GM18907 (cell line): ENCODE measurements around the gene SLC24A3.

Experiments used
- ATAC-seq: cut with Tn5 transposase; IDR thresholded peaks from one replicate; pipeline ENCODE4 v1.9.1; 2021; ENCODE audit warnings: mild to moderate bottlenecking, moderate library complexity; ENCODE audit not compliant: unreplicated experiment

Gene SLC24A3

DNA sequence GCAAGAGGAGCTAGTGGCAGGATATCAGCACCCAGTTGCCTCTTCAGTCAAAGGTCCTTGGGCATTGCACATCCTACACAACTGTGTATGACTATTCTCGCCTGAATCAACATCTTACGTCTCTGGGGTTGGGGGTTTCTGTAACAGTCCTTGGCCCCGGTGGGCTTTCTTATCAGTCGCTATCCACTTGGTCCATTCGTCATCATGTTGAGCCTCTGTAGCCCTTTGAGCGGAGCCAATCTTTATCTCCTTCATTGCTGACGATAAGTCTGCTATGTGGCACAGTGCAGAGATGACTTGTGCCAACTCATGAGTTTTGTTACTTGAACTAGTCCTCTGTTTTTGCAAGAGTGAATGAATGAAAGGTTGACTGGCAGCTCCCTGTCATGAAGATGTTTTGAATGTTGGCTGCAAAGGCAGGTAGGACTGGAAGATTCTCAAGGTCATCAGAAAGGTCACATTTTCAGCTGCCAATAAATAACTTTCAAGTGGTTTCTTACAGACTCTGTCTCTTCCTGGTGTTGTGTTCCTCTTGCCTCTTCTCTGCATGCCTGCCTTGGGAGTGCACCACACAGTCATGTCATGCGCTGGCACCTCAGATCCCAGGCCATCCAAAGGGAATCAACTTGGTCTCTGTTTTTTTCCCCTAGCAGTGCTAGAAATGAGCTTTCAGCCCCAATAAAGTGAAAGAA is 238.9 kb downstream of the SLC24A3 start:
- no peak for ATAC-seq

GRCh38 chr20:19451923-19452295 is 239.5 kb downstream of the SLC24A3 start:
- no peak for ATAC-seq

GRCh38 chr20:19453410-19453809 is 241.0 kb downstream of the SLC24A3 start:
- no peak for ATAC-seq

- no peak for ATAC-seq
Measured at GRCh38 chr20:19453862-19454261, 241.4 kb downstream of the SLC24A3 start.

DNA sequence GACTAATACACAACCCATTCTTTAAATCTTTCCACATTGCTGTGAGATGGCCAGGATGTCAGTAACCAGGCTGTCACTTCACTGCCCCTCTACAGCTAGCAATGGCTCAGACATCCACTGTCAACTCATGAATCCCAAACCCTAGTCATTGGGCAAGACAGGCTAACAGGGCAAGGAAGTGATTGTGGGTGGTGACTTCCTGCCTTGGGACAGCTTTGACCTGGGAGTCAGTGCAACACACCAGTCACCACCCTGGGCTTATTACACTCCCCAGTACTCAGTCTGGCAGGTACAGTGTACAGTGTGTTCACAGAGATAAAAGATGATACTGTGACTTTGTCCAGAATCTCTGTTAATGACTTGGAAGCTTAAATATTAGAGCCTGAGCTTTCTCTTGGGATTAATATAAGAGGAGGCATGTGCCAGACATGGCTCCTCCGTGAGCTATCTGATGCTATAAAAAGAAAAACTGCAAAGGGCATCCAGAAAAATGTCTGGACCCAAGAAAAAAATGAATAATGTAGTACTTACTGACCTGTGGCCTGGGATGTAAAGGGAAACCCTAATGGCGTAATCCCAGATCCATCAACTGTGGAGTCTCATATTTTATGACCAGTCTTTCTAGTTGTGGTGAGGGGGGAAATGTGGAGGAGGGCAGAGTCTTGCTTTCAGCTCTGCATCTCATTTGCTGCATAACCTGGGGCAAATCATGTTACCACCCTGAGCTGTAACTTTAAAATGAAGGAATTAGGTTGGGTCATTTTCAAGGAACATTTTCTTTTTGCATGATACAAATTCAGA is 244.4 kb downstream of the SLC24A3 start:
- ATAC-seq, result no peak

- ATAC-seq, result no peak
Measured at GRCh38 chr20:19457611-19458010, 245.2 kb downstream of the SLC24A3 start.

DNA sequence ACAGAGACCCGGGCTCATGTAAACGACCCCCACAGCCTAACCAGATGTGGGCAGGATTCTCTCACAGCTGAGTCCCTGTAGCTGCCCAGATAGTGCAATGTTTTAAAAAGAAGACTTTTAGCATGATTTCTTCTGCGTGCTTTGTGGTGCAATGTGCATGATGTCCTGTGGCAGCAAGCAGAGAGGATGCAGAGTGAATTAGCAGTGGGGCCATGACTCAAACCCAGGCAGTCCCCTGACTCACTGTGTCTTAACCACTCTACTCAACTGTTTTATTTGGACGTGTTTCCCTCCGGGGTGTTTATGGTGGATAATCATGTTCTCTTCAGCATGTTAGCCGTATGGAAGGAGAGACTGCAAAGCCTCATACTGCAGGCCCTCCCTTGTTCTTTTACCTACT is 247.9 kb downstream of the SLC24A3 start:
- ATAC-seq, result no peak

GRCh38 chr20:19462491-19462890 is 250.0 kb downstream of the SLC24A3 start:
- no peak for ATAC-seq

- no peak for ATAC-seq
Measured at GRCh38 chr20:19463597-19463996, 251.2 kb downstream of the SLC24A3 start.

DNA sequence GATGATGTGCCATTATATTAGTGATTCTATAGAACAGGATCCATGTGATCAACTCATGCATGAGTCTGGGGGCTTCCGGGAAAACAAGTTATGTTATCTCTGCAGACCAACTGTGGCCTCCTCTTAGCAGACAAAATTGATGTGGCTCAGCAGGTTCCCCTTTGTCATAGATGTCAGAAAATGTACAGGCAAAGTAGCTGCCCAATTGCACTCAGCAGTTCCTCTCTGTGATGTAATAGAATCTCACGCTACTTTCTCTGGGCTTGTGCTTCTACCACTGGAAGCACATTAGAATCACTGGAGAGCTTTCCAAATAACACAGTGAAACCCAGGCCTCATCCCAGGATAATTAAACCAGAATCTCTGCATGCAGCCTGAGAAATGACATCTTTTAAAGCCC is 253.1 kb downstream of the SLC24A3 start:
- no peak for ATAC-seq

DNA sequence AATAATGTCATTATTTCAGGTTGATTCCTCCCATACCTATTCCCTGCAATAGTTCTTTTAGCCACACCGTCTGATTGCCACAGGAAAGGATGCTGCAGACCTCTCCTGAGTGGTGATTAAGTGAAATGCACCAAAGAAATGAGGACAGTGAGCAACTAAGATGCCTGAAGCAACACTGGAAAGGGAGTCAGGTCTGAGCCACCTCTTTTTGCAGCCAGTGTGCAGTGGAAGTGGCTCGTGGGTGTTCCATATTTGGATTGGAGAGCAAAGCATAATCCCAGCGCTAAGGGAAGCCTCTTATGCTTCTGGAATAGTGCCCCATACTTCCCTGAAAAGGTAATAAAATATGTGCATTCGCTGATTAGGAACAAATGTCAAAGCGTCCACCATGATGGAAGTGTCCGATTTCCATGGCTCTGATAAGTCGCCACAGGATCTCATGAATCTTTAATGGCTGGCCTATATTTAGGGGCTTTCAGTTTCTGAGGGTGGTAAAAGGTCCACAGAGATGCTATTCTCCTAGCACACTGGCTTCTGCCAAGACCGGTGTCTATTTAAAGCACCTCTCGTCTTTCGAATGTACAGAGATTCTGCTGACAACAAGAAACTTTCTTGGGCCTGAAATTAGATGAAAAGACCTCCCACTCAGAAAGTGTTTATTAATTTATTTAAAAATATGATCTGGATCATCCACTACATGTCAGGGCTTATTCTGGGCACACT is 253.9 kb downstream of the SLC24A3 start:
- ATAC-seq, result no peak

DNA sequence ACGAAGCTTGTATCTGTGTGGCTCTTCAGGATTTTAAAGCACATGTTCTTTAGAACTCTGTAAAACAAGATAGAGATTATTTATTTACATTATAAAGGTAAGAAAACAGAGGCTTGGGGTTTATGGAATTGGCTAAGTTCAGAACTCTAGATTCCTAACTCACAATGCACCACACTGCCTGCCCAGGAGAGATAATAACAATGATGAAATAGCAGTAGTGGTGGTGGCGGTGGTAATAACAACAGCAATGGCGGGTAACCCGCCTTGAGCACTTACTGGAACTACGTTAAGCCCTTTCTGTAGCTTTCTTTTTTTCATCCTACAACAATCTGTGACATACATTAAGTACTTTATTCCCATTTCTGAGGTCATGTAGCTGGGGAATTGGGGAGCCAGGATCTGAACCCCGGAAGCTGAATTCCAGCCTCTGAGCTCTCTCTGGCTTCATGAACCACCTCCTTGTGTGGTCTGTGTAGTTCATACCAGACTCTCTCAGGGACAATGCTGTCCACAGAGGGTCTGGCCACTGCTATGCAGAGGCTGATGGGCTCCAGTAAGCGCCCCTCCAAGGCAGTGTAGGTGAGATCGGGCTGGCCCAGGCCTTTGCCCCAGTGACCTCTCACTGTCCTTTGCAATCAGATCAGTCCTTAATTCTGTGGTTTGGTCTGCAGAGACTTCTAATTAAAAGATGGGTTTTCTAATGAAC is 260.9 kb downstream of the SLC24A3 start:
- no peak for ATAC-seq

DNA sequence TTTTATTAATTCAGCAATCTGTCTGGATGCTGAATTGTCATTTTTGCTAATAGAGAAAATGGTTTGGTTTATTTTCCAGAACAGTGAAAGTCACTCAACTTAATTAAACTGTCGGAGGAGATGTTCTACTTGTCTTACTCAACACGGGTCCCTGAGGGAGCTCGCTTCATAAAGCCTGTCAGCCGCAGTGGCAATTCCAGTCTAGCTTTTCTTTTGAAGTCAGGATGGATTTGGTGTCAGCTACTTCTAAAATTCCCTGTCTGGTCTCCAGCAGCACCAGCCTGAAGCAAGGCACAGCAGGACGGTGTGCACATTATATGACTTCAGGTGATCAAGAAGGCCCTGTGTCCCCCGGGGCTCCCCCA is 261.5 kb downstream of the SLC24A3 start:
- no peak for ATAC-seq

DNA sequence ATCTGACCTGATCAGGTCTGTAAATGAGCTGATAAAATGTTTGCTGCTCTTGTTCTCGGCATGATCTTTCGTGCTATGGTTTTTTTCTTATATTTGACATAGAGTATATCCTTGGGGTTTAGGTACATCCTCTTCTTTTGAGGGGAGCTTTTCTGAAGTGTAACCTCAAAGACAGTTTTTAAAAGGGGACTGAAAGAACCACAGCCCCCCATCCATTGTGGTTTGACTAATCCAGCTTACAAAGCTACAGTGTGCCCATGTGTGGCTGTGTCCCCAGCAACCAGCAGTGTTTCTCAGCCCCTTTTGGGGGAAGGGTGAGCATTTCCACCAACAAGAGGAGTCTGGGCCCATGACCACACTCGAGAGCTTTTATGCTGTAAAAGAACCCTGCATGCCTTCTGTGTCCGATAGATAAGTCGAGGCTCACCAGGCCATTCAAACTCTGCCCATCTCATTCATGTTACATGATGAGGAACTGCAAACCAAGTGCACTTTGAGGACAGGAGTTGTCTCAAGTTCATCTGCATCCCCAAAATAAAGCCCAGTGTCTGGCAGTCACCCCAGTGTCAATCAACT is 266.0 kb downstream of the SLC24A3 start:
- no peak for ATAC-seq

DNA sequence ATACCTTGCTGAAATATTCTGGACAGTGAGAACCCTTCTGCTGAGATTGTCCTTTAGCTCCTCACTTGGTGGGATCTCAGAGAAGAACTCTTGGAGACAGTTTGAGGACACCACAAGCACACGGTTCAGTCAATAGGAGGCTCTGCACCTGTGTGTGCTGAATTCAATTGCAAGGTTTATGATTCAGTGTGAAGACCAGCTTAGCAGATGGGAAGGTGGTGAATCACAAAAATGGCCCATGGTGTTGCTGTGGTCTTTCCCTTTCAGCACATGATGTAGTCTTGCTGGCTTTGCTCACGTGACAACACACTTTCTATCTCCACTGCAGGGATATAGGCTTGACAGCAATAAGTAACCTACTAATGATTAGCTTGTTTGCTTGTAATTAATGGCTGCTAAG is 270.3 kb downstream of the SLC24A3 start:
- ATAC-seq, result no peak

DNA sequence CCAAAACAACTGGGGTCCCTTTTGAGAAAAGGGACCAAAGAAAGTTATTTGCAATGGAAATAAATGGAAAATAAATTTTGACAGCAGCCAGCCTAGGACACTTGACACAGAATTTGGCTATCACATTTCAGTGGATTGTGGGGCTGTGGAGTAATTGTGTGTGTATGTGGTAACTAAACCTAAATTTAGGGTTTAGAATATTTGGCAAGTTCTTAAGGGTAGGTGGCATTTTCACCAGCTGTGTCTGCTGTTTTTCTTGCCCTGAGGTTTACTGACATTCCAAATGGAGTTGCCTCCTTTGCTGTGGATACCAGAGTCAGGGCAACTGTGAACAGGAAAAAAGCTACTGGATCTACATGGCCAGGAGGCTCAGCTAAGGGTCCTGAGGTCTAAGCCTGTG is 270.9 kb downstream of the SLC24A3 start:
- ATAC-seq, result no peak

DNA sequence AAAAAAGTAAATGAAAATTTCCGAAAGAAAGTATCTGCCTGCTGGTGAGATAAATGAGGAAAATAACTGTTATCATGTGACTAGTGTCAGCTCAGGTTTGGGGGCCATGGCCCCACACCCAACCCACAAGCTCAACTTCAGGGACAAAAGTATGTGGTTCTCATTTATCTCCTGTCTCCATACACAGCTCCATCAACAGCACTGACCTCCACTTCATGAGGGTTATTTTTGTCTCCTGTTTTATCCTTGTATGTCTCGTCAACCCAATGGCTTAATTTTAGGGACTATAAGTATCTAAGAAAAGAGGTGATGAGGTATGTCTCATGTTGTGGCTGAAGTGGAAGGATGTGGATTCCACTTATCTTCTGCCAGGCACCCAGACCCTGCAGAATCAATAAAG is 274.0 kb downstream of the SLC24A3 start:
- no peak for ATAC-seq

DNA sequence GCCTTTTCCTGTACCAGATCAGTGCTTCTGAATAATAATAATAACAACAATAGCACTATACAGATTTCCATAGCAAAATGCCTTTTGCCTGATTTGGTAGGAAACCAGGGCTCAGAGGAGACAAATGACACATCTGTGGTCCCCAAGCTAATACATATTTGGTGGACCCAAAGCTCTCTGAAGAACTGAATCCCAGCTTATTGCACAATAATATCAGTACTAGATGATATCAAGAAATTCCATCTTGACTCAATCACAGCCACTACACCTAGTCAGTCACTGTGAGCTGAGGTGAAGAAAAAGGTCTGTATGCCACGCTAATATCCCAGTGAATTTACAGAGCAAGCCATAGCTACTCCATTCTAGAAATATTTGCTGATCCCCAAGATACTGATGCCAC is 275.0 kb downstream of the SLC24A3 start:
- no peak for ATAC-seq

- no peak for ATAC-seq
Measured at GRCh38 chr20:19491241-19491640, 278.8 kb downstream of the SLC24A3 start.

GRCh38 chr20:19492116-19492515 is 279.7 kb downstream of the SLC24A3 start:
- no peak for ATAC-seq
